Stimulated activated CD4-positive, alpha-beta T cell treated with anti-CD3 and anti-CD28 coated beads, Interleukin-12 subunit alpha, Interleukin-12 subunit beta, amount 100 ng/mL, for 24 hours (primary cell): Measurements from ENCODE around the gene ZG16B.

Experiments used
- DNase-seq, 2 experiments: peaks; one replicate each; pipeline ENCODE4 v3.0.0-alpha.2; 2020; ENCODE audit warnings: low read depth in 2 of 2

Gene ZG16B

DNA sequence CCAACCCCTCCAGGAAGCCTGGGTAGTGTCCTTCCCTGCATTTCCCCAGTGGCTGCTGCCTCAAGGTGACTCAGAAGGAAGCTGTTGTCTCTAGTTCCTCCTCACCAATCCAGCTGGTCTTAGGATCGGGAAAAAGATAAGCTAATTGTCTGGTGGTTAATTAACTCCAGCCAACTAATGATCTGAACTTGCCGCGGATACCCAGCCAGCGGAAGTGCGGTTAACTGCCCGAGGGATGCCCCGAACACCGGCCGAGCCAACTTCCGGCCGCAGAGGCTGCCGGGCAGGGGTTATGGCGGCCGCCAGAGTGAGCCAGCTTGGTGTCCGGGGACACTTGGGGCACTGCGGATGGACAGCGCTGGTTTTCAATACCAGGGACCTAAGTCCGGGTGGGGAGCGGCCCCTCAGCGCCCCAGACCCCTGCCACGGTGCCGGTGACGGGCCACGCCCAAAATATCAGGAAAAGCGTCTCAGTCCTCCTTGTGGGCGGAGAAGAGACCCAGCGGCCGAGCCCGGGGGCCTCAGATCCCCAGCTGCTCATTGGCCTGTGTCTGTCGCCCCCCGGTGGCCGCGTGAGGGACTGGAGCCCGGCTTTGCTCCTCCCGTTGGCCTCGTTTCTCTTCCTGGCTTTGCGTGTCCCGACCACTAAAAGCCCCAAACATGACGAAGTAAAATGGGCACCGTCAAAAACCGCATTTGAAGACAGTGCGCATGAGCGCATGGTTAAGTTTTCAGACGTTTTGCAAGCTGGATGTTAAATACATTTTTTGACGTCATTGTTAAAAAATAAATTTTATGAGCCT, 38.1 kb downstream of the ZG16B start:
- DNase-seq: peak; percentile 93 to 98

DNA sequence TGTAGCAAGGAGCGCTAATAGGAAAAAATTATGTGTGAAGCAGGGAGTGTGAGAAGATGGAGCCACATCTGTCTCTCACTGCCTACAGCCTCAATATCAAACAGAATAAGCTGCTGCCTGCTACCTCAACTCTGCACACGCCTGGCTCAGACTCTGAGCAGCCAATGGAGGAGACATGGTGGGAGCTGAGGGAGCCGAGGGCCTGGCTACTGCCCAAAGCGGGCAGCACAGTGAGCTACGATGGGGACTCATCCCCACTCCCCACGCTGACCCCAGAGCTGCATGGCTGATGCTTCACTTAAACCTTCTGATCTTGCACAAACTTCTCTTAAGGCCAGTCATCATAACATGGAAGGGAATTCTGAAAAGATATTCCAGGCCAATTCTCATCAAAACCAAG, 41.8 kb downstream of the ZG16B start:
- DNase-seq: no peak

GRCh38 chr16:2874032-2874911, 44.2 kb downstream of the ZG16B start:
- no peak for DNase-seq

- peak in 1 of 2 experiments; percentile 56 for DNase-seq
Measured at GRCh38 chr16:2874912-2875362, 44.8 kb downstream of the ZG16B start.

DNA sequence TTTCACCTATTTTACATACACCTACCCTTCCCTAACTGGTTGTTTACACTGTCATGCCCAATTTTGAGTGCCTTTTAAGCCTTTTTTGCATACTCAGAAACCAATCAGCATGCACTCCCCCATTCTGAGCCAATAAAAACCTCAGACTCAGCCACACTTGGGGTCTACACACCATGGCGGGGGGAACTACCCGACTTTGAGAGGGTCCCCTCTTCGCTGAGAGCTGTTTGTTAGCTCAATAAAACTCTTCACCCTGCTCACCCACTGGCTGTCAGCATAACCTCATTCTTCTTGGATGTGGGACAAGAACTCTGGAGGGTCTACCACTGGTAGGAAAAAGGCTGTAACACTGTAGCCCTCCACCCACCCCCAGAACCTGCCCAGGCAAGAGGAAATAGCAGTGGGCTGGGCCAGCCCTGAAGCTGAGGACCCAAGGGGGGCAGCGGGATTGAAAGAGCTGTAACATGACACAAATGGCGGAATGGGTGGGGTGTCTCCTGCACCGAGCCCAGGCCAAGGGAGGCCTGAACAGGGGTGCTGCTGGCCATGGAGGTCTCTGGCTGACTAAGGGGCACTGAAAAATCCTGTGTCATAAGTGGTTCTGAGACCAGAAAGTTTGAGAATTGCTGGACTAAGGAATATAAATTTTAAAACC, 49.9 kb downstream of the ZG16B start:
- no peak for DNase-seq
